Measurements from ENCODE around the gene ITGBL1. TPM values are rescaled to one million over a fixed set of nuclear protein-coding genes. Genes with fewer than 3 reads are reported as not detected.
A peak's percentile ranks its signal among the peaks of the same experiment; 100 is the strongest.

ITGBL1 gene
- total RNA-seq, 1 donor, result 398 TPM

- Histone ChIP-seq H3K4me2 (ENCODE audit: insufficient read depth, low read length) (no peak overlapping the region), H3K4me1 (ENCODE audit: insufficient read depth, low read length) (peaks cover 15% of the 10 kb centered on the region), H3K27ac (ENCODE audit: low read depth, low read length) (no peak overlapping the region), H3K9me3 (ENCODE audit: low read depth, low read length) (no peaks in the 10 kb centered on the region), H3K36me3 (ENCODE audit: insufficient read depth, low read length) (no peaks in the 10 kb centered on the region), H3K79me2 (ENCODE audit: insufficient read depth, low read length) (peaks cover 55% of the 10 kb centered on the region), H3K4me3 (ENCODE audit: insufficient read depth, low read length) (no peak overlapping the region), H3K27me3 (ENCODE audit: insufficient read depth, low read length) (no peaks in the 10 kb centered on the region), H4K20me1 (ENCODE audit: insufficient read depth, low read length) (peaks cover 12% of the 10 kb centered on the region), H2AFZ (ENCODE audit: low read length) (no peak overlapping the region)
- TF ChIP-seq CTCF (IDR thresholded peaks at IDR 0.05; ENCODE audit: extremely low read depth, low read depth, low read length), result no peak
- DNase-seq (ENCODE audit: insufficient read length, low spot score, missing footprints), result no peak
Measured at GRCh38 chr13:101647760-101648159, 195.3 kb downstream of the ITGBL1 start.

- Histone ChIP-seq H3K79me2 (ENCODE audit: insufficient read depth, low read length) (peaks cover 53% of the 10 kb centered on the region), H2AFZ (ENCODE audit: low read length) (no peak overlapping the region), H3K9me3 (ENCODE audit: low read depth, low read length) (no peaks in the 10 kb centered on the region), H3K4me3 (ENCODE audit: insufficient read depth, low read length) (no peak overlapping the region), H3K4me1 (ENCODE audit: insufficient read depth, low read length) (peaks cover 15% of the 10 kb centered on the region), H3K36me3 (ENCODE audit: insufficient read depth, low read length) (no peaks in the 10 kb centered on the region), H3K27me3 (ENCODE audit: insufficient read depth, low read length) (no peaks in the 10 kb centered on the region), H3K4me2 (ENCODE audit: insufficient read depth, low read length) (peak overlapping the region; percentile 39), H4K20me1 (ENCODE audit: insufficient read depth, low read length) (peaks cover 12% of the 10 kb centered on the region), H3K27ac (ENCODE audit: low read depth, low read length) (peak overlapping the region; percentile 62)
- TF ChIP-seq CTCF (IDR thresholded peaks at IDR 0.05; ENCODE audit: extremely low read depth, low read depth, low read length), result no peak
- no peak for DNase-seq (ENCODE audit: insufficient read length, low spot score, missing footprints)
Measured at GRCh38 chr13:101648766-101649487, 196.5 kb downstream of the ITGBL1 start.

GRCh38 chr13:101649488-101650126 is 197.1 kb downstream of the ITGBL1 start:
- Histone ChIP-seq H2AFZ (ENCODE audit: low read length) (no peak overlapping the region), H3K36me3 (ENCODE audit: insufficient read depth, low read length) (peaks cover 4% of the 10 kb centered on the region), H4K20me1 (ENCODE audit: insufficient read depth, low read length) (peaks cover 11% of the 10 kb centered on the region), H3K4me2 (ENCODE audit: insufficient read depth, low read length) (peak overlapping the region; percentile 39), H3K4me3 (ENCODE audit: insufficient read depth, low read length) (no peak overlapping the region), H3K9me3 (ENCODE audit: low read depth, low read length) (no peaks in the 10 kb centered on the region), H3K27me3 (ENCODE audit: insufficient read depth, low read length) (no peaks in the 10 kb centered on the region), H3K79me2 (ENCODE audit: insufficient read depth, low read length) (peaks cover 53% of the 10 kb centered on the region), H3K4me1 (ENCODE audit: insufficient read depth, low read length) (peaks cover 18% of the 10 kb centered on the region), H3K27ac (ENCODE audit: low read depth, low read length) (peak overlapping the region; percentile 62)
- no peak for DNase-seq (ENCODE audit: insufficient read length, low spot score, missing footprints)
- no peak for TF ChIP-seq CTCF (IDR thresholded peaks at IDR 0.05; ENCODE audit: extremely low read depth, low read depth, low read length)

GRCh38 chr13:101654883-101655282 is 202.4 kb downstream of the ITGBL1 start:
- Histone ChIP-seq H3K4me2 (ENCODE audit: insufficient read depth, low read length) (no peak overlapping the region), H2AFZ (ENCODE audit: low read length) (no peak overlapping the region), H3K9me3 (ENCODE audit: low read depth, low read length) (no peaks in the 10 kb centered on the region), H3K27ac (ENCODE audit: low read depth, low read length) (peak overlapping the region; percentile 53), H3K36me3 (ENCODE audit: insufficient read depth, low read length) (peaks cover 4% of the 10 kb centered on the region), H3K4me3 (ENCODE audit: insufficient read depth, low read length) (no peak overlapping the region), H3K79me2 (ENCODE audit: insufficient read depth, low read length) (peaks cover 53% of the 10 kb centered on the region), H3K27me3 (ENCODE audit: insufficient read depth, low read length) (no peaks in the 10 kb centered on the region), H3K4me1 (ENCODE audit: insufficient read depth, low read length) (peaks cover 13% of the 10 kb centered on the region), H4K20me1 (ENCODE audit: insufficient read depth, low read length) (peaks cover 15% of the 10 kb centered on the region)
- no peak for DNase-seq (ENCODE audit: insufficient read length, low spot score, missing footprints)
- TF ChIP-seq CTCF (IDR thresholded peaks at IDR 0.05; ENCODE audit: extremely low read depth, low read depth, low read length), result no peak

All from osteoblast (primary cell).